Tibial nerve (tissue), 3 donors: ENCODE results near the gene GMDS.

Experiments used
- POLR2A ChIP-seq, 2 donors: fragments of 450-650 bp; IDR thresholded peaks; one replicate each; pipeline ENCODE4 v1.6.1; 2017; ENCODE audit warnings: antibody characterized with exemption in 2 of 2, mild to moderate bottlenecking in 2 of 2, moderate library complexity in 2 of 2
- TF ChIP-seq, protein P1 (sequence below), 5 experiments: fragments of 200-600 bp in 3 of 5; fragments of 450-650 bp in 2 of 5; sonication (generic) in 3 of 5; IDR thresholded peaks; one replicate each; pipeline ENCODE4 v1.5.1; 2016 to 2019; ENCODE audit warnings: antibody characterized with exemption in 5 of 5, mild to moderate bottlenecking in 3 of 5, moderate library complexity in 2 of 5

DNA sequence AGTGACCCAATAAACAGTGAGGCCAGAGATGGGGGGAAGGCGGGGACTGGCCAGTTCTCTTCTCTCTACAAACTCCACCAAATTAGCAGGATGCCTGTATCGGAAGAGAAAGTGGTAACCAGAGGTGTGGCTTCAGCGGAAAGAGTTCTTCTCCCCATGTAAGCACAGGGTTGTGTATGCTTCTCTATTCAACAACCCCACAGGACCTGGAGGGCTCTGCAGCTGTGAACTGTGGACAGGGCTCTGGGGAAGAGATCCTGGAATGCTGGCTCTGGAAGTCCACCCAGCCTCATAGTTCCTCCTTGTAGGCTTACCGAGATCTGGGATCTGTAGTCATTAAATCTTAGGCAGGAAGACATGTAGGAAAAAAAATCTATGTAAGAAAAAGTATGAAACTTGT, 449.5 kb downstream of the GMDS start:
- TF ChIP-seq, protein P1, sequence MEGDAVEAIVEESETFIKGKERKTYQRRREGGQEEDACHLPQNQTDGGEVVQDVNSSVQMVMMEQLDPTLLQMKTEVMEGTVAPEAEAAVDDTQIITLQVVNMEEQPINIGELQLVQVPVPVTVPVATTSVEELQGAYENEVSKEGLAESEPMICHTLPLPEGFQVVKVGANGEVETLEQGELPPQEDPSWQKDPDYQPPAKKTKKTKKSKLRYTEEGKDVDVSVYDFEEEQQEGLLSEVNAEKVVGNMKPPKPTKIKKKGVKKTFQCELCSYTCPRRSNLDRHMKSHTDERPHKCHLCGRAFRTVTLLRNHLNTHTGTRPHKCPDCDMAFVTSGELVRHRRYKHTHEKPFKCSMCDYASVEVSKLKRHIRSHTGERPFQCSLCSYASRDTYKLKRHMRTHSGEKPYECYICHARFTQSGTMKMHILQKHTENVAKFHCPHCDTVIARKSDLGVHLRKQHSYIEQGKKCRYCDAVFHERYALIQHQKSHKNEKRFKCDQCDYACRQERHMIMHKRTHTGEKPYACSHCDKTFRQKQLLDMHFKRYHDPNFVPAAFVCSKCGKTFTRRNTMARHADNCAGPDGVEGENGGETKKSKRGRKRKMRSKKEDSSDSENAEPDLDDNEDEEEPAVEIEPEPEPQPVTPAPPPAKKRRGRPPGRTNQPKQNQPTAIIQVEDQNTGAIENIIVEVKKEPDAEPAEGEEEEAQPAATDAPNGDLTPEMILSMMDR (IDR thresholded peaks at IDR 0.05): no peak
- no peak for TF ChIP-seq POLR2A (IDR thresholded peaks at IDR 0.05)
